SU-DHL-6 (cell line): ENCODE data around the gene LINGO3.

Experiments
- CTCF ChIP-seq: fragments of 200-600 bp; sonication (generic); IDR thresholded peaks from one replicate; pipeline ENCODE4 v1.5.1; 2017; ENCODE audit warnings: antibody characterized with exemption, mild to moderate bottlenecking, low read length, moderate library complexity; ENCODE audit not compliant: insufficient read depth, poor library complexity, severe bottlenecking
- EZH2phosphoT487 ChIP-seq: fragments of 200-600 bp; sonication (generic), shearing (Covaris generic); conservative IDR thresholded peaks from 2 replicates; pipeline ENCODE4 v1.6.1; 2018; ENCODE audit warnings: mild to moderate bottlenecking, antibody characterized with exemption, low read length, moderate library complexity, mixed read lengths

GRCh38 chr19:2283835-2284507, 24.0 kb downstream of the LINGO3 start:
- TF ChIP-seq CTCF, result no peak
- TF ChIP-seq EZH2phosphoT487, result no peak
